ENCODE results near the gene ZNF526.

ZNF526 gene

DNA sequence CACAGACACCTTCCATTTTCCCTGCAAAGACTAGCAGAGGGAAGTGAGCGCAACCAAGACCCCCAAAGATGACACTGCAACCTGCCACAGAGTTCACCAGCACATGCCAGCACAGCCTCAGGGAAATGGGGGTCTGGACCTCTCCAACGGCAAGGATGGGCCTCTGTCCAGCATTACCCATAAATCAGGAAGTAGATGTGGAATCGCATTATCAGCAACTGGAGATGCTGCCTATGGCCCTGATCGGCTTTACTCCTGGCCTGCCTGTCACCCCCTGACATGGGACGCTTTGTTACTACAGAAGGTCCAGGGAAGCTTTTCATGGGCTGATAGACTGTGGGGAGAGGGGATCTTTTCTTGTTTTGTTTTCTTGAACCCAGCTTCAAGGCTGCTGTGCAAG lies 46.4 kb upstream of the ZNF526 start:
- H3K4me2 ChIP-seq (ENCODE audit: low read length): no peak overlapping the region
- no peaks in the 10 kb centered on the region for H4K20me1 ChIP-seq (ENCODE audit: insufficient read depth, low read length)
- no peaks in the 10 kb centered on the region for H3K9me3 ChIP-seq (ENCODE audit: low read length)
- H3K9me2 ChIP-seq (ENCODE audit: low read depth, low read length): no peaks in the 10 kb centered on the region
- no peak overlapping the region for H3K4me3 ChIP-seq (ENCODE audit: low read depth, low read length, poor library complexity, severe bottlenecking)
- no peak overlapping the region for H3K27ac ChIP-seq (ENCODE audit: low read depth, low read length, poor library complexity, severe bottlenecking)
- H2AFZ ChIP-seq (ENCODE audit: low read length): no peak overlapping the region
- TF ChIP-seq CTCF (IDR thresholded peaks at IDR 0.05; ENCODE audit: low read length): no peak
- TF ChIP-seq EZH2 (IDR thresholded peaks at IDR 0.05; ENCODE audit: borderline replicate concordance, low read length): no peak
- no peaks in the 10 kb centered on the region for H3K79me2 ChIP-seq (ENCODE audit: insufficient read depth, low read length)
- H3K4me1 ChIP-seq (ENCODE audit: insufficient read depth, low read length, severe bottlenecking): peaks cover 14% of the 10 kb centered on the region
- H3K36me3 ChIP-seq (ENCODE audit: insufficient read depth, low read length): no peaks in the 10 kb centered on the region
- H3F3A ChIP-seq (ENCODE audit: insufficient read depth, low read length): 0 out of 2 replicates have a peak, but pooled peaks cover 5% of the 10 kb centered on the region
- H3K27me3 ChIP-seq (ENCODE audit: insufficient read depth, low read length): peaks cover 3% of the 10 kb centered on the region; the same call in 1 of the 2 replicates
- H3K9ac ChIP-seq (ENCODE audit: low read length): no peak overlapping the region

- Histone ChIP-seq H3K9ac (ENCODE audit: low read length) (no peak overlapping the region), H3K27me3 (ENCODE audit: insufficient read depth, low read length) (peaks cover 3% of the 10 kb centered on the region; the same call in 1 of the 2 replicates)
These were observed 45.9 kb upstream of the ZNF526 start for GRCh38 chr19:42174188-42174587.

DNA sequence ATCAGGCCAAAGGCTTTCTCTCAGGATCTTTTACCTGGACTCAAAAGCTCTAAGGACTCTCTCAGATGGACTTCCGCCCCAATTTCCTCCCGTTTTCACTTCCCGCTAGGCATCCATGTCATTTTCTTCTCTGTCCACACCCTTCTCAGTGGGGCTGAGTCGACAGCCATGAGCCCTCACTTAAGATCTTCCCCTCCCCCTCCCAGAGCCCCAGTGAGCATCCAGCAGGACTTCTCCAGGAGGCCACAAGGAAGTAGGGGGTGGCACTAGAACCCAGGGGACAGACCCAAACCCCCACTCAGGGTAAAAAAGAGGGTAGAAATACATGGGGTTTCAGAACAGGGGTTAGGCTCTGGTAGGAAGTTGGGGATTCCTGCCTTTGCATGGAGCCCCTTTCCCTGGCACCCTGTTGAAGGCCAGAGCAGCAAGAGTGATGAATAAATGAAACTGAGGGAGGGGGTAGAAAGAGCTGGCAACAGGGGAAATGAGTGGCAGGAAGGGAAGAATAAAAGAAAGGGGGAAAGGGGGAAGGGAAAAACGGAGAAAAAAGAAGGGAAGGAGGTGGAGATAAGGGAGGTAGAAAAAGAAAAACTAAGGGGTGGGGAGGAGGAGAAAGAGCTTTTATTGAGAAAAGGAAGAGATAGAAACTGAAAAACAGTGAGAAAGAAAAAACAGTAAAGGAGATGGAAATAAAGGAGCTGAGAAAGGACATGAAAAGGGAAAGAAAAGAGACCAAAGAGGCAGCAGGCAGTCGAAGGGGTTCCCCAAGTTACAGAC lies 45.0 kb upstream of the ZNF526 start:
- peaks cover 3% of the 10 kb centered on the region; the same call in 1 of the 2 replicates for H3K27me3 ChIP-seq (ENCODE audit: insufficient read depth, low read length)
- H3K4me1 ChIP-seq (ENCODE audit: insufficient read depth, low read length, severe bottlenecking): peaks cover 14% of the 10 kb centered on the region
- TF ChIP-seq CTCF (IDR thresholded peaks at IDR 0.05; ENCODE audit: low read length) (no peak), EZH2 (IDR thresholded peaks at IDR 0.05; ENCODE audit: borderline replicate concordance, low read length) (no peak)
- no peaks in the 10 kb centered on the region for H3K9me2 ChIP-seq (ENCODE audit: low read depth, low read length)
- H3F3A ChIP-seq (ENCODE audit: insufficient read depth, low read length): 0 out of 2 replicates have a peak, but pooled peaks cover 5% of the 10 kb centered on the region
- H3K4me3 ChIP-seq (ENCODE audit: low read depth, low read length, poor library complexity, severe bottlenecking): no peak overlapping the region
- no peaks in the 10 kb centered on the region for H3K36me3 ChIP-seq (ENCODE audit: insufficient read depth, low read length)
- H3K27ac ChIP-seq (ENCODE audit: low read depth, low read length, poor library complexity, severe bottlenecking): no peak overlapping the region
- H3K9ac ChIP-seq (ENCODE audit: low read length): no peak overlapping the region
- no peaks in the 10 kb centered on the region for H3K9me3 ChIP-seq (ENCODE audit: low read length)
- H2AFZ ChIP-seq (ENCODE audit: low read length): no peak overlapping the region
- H3K4me2 ChIP-seq (ENCODE audit: low read length): no peak overlapping the region
- H3K79me2 ChIP-seq (ENCODE audit: insufficient read depth, low read length): no peaks in the 10 kb centered on the region
- no peaks in the 10 kb centered on the region for H4K20me1 ChIP-seq (ENCODE audit: insufficient read depth, low read length)

More at GRCh38 chr19:42174188-42174587, 45.9 kb upstream of the ZNF526 start:
- Histone ChIP-seq H3K4me1 (ENCODE audit: insufficient read depth, low read length, severe bottlenecking) (peaks cover 14% of the 10 kb centered on the region), H3K4me2 (ENCODE audit: low read length) (no peak overlapping the region), H3K36me3 (ENCODE audit: insufficient read depth, low read length) (no peaks in the 10 kb centered on the region), H3K9me2 (ENCODE audit: low read depth, low read length) (no peaks in the 10 kb centered on the region), H3K4me3 (ENCODE audit: low read depth, low read length, poor library complexity, severe bottlenecking) (no peak overlapping the region), H3K9me3 (ENCODE audit: low read length) (no peaks in the 10 kb centered on the region), H4K20me1 (ENCODE audit: insufficient read depth, low read length) (no peaks in the 10 kb centered on the region), H2AFZ (ENCODE audit: low read length) (no peak overlapping the region), H3F3A (ENCODE audit: insufficient read depth, low read length) (0 out of 2 replicates have a peak, but pooled peaks cover 5% of the 10 kb centered on the region), H3K79me2 (ENCODE audit: insufficient read depth, low read length) (no peaks in the 10 kb centered on the region), H3K27ac (ENCODE audit: low read depth, low read length, poor library complexity, severe bottlenecking) (no peak overlapping the region)
- TF ChIP-seq CTCF (IDR thresholded peaks at IDR 0.05; ENCODE audit: low read length) (no peak), EZH2 (IDR thresholded peaks at IDR 0.05; ENCODE audit: borderline replicate concordance, low read length) (no peak)
